Activated naive CD4-positive, alpha-beta T cell treated with anti-CD3 and anti-CD28 coated beads, Interleukin-2, amount 50 U/mL, for 24 hours (primary cell): ENCODE measurements around the gene ZSCAN5B.
A peak's percentile ranks its signal among the peaks of the same experiment; 100 is the strongest.
"Not testable (repeated sequence)": the region's sequence is repeated elsewhere in the genome, so short reads cannot be mapped to it uniquely, and the experiment has no call there.

ENCODE experiments used
- H3K27ac Mint-ChIP-seq: one replicate; pipeline ENCODE4 v1.8.0; 2021; ENCODE audit warnings: mild to moderate bottlenecking, mixed read lengths
- H3K27me3 Mint-ChIP-seq: one replicate; pipeline ENCODE4 v1.8.0; 2021; ENCODE audit warnings: mixed read lengths
- H3K36me3 Mint-ChIP-seq: one replicate; pipeline ENCODE4 v1.8.0; 2021; ENCODE audit warnings: mixed read lengths
- H3K4me1 Mint-ChIP-seq: one replicate; pipeline ENCODE4 v1.8.0; 2021; ENCODE audit warnings: mixed read lengths
- H3K4me3 Mint-ChIP-seq: one replicate; pipeline ENCODE4 v1.8.0; 2021; ENCODE audit warnings: mild to moderate bottlenecking, mixed read lengths
- H3K9me3 Mint-ChIP-seq: one replicate; pipeline ENCODE4 v1.8.0; 2021; ENCODE audit warnings: mixed read lengths

Gene ZSCAN5B

GRCh38 chr19:56158170-56158757 is 39.3 kb downstream of the ZSCAN5B start:
- Mint-ChIP-seq H3K4me1 (peaks cover 14% of the 10 kb centered on the region), H3K9me3 (no peaks in the 10 kb centered on the region), H3K27ac (no peak overlapping the region), H3K27me3 (no peaks in the 10 kb centered on the region), H3K4me3 (no peak overlapping the region), H3K36me3 (peaks cover 9% of the 10 kb centered on the region)

DNA sequence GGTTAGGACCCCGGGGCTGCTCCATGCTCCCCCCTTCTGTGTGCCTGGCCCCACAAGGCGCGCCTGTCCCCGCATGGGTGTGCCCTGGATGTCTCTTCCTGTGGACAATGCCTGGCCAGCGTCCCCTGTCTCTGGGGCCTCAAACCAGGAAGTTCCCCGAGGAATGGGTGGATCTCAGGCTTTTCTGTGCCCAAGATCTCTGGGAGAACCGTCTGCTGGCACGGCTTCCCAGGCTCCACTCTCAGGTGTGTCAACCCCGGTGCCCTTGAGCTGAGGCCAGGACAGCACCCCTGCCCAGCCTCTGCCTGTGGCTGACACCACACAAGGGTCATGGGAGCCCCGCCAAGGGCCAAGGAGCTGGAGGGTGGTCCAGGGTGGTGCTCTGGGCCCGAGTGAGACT is 40.8 kb downstream of the ZSCAN5B start:
- H3K9me3 Mint-ChIP-seq, result no peaks in the 10 kb centered on the region
- H3K27me3 Mint-ChIP-seq, result no peaks in the 10 kb centered on the region
- peaks cover 18% of the 10 kb centered on the region for H3K4me1 Mint-ChIP-seq
- no peak overlapping the region for H3K4me3 Mint-ChIP-seq
- H3K36me3 Mint-ChIP-seq, result peaks cover 9% of the 10 kb centered on the region
- H3K27ac Mint-ChIP-seq, result no peak overlapping the region

- Mint-ChIP-seq H3K9me3 (no peaks in the 10 kb centered on the region), H3K4me3 (no peak overlapping the region), H3K27ac (peak overlapping the region; percentile 46), H3K36me3 (peaks cover 11% of the 10 kb centered on the region), H3K4me1 (peaks cover 22% of the 10 kb centered on the region), H3K27me3 (no peaks in the 10 kb centered on the region)
Measured at GRCh38 chr19:56155124-56155687, 42.4 kb downstream of the ZSCAN5B start.

DNA sequence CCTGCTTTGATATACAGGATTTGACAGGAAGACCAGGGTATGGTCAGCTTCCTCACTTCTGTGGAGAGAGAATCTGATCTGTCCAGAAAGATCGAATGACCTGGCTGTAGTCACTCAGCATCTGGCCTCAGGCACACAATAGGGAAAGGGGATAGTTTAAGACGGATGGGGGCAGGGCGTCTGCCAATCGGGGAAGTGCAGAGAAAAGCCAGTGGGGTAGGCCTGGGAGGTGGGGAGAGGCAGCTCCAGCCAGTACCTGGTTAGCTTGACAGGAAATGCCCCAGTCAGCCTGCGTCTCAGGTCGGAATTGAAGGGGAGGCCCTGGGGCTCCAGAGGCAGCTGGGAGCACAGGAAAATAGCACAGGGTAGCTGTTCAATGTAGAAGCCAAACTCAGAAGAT is 44.1 kb downstream of the ZSCAN5B start:
- Mint-ChIP-seq H3K27ac (no peak overlapping the region), H3K36me3 (peaks cover 6% of the 10 kb centered on the region), H3K9me3 (no peaks in the 10 kb centered on the region), H3K4me3 (no peak overlapping the region), H3K4me1 (peaks cover 26% of the 10 kb centered on the region), H3K27me3 (no peaks in the 10 kb centered on the region)

DNA sequence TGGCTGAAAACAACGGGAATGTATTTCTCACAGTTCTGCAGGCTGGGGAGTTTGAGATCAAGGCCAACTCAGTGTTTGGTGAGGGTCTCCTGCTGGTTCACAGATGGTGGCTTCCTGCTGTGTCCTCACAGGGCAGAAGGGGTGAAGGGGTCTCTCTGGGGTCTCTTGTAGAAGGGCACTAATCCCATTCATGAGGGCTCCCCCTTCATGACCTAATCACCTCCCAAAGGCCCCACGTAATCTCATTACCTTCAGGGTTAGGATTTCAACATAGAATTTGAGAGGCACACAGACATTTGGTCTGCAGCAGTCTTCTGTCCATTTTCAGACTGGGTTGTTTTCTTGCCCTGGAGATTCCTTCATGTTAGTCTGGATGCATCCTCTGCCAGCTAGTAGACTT is 44.9 kb downstream of the ZSCAN5B start:
- H3K9me3 Mint-ChIP-seq, result no peaks in the 10 kb centered on the region
- peaks cover 26% of the 10 kb centered on the region for H3K4me1 Mint-ChIP-seq
- H3K36me3 Mint-ChIP-seq, result peaks cover 6% of the 10 kb centered on the region
- no peak overlapping the region for H3K4me3 Mint-ChIP-seq
- no peaks in the 10 kb centered on the region for H3K27me3 Mint-ChIP-seq
- no peak overlapping the region for H3K27ac Mint-ChIP-seq

DNA sequence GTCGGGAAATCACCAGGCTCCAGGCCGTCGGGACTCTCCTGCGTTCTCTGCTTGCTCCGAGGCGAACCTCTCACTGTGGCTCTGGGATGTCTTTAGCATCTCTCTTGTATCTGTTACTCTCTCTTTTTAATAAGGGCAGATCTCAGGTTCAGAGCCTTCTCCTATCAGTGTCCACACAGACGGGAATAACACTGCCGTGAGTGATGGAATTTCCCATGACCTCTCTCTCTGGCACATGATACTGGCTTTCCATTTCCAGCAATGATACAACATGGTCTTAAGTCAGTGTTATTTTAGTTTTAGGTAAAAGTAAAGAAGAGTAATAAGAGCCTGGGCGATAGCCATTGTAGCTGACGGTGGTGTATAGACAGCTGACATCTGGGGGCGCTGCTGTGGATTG is 47.2 kb downstream of the ZSCAN5B start:
- Mint-ChIP-seq H3K4me1 (peaks cover 26% of the 10 kb centered on the region), H3K4me3 (no peak overlapping the region), H3K9me3 (no peaks in the 10 kb centered on the region), H3K36me3 (peaks cover 6% of the 10 kb centered on the region), H3K27ac (no peak overlapping the region), H3K27me3 (no peaks in the 10 kb centered on the region)

DNA sequence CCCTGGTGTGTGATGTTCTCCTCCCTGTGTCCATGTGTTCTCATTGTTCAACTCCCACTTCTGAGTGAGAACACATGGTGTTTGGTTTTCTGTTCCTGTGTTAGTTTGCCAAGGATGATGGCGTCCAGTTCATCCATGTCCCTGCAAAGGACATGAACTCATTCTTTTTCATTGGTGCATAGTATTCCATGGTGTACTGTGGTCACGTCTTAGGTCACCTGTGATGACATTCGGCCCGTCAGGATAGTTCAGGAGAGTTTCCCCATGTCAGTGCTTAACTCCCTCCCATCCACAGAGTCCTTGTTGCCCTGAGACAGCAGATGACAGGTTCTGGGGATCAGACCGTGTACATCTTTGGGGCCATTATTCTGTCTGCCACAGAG is 47.9 kb downstream of the ZSCAN5B start:
- no peak overlapping the region for H3K27ac Mint-ChIP-seq
- peaks cover 26% of the 10 kb centered on the region for H3K4me1 Mint-ChIP-seq
- H3K27me3 Mint-ChIP-seq, result no peaks in the 10 kb centered on the region
- no peak overlapping the region for H3K4me3 Mint-ChIP-seq
- H3K9me3 Mint-ChIP-seq, result no peaks in the 10 kb centered on the region
- peaks cover 6% of the 10 kb centered on the region for H3K36me3 Mint-ChIP-seq

DNA sequence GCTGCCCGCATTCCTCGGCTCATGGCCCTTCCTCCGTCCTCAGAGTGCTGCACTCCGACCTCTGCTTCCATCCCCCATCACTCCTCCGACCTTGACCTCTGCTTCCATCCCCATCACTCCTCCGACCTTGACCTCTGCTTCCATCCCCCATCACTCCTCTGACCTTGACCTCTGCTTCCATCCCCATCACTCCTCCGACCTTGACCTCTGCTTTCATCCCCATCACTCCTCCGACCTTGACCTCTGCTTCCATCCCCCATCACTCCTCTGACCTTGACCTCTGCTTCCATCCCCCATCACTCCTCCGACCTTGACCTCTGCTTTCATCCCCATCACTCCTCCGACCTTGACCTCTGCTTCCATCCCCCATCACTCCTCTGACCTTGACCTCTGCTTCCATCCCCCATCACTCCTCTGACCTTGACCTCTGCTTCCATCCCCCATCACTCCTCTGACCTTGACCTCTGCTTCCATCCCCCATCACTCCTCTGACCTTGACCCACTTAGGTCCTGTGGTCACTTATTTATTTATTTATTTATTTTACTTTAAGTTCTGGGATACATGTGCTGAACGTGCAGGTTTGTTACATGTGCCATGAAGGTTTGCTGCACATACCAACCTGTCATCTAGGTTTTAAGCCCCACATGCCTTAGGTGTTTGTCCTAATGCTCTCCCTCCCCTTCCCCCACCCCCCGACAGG is 48.5 kb downstream of the ZSCAN5B start:
- H3K9me3 Mint-ChIP-seq, H3K36me3 Mint-ChIP-seq, H3K27ac Mint-ChIP-seq, H3K4me3 Mint-ChIP-seq, H3K27me3 Mint-ChIP-seq: not testable (repeated sequence)
- H3K4me1 Mint-ChIP-seq, result peaks cover 30% of the 10 kb centered on the region

DNA sequence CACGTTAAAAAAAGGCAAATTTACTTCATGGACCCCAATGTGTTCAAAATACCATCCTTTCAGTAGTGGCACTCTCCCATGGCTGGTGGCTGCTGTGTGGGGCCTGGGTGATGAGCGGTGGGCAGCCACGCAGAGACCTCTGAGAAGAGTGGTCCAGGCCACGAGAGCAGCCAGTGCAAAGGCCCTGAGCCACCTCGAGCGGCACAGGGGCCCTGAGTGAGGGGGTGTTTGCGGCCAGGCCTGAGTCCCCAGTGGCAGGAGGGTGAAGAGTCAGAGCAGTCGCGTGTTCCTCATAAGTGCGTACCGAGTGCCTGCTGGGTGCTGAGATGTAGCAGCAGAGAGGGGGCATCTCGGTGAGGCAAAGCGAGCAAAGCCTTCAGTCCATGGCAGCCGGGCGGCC is 49.5 kb downstream of the ZSCAN5B start:
- H3K9me3 Mint-ChIP-seq, result no peaks in the 10 kb centered on the region
- H3K4me1 Mint-ChIP-seq, result peaks cover 29% of the 10 kb centered on the region
- H3K36me3 Mint-ChIP-seq, result peaks cover 6% of the 10 kb centered on the region
- H3K27ac Mint-ChIP-seq, result peak overlapping the region; percentile 12
- H3K27me3 Mint-ChIP-seq, result no peaks in the 10 kb centered on the region
- H3K4me3 Mint-ChIP-seq, result no peak overlapping the region

- H3K36me3 Mint-ChIP-seq, result peaks cover 6% of the 10 kb centered on the region
- no peaks in the 10 kb centered on the region for H3K27me3 Mint-ChIP-seq
- no peaks in the 10 kb centered on the region for H3K9me3 Mint-ChIP-seq
- H3K27ac Mint-ChIP-seq, result no peak overlapping the region
- H3K4me3 Mint-ChIP-seq, result no peak overlapping the region
- peaks cover 27% of the 10 kb centered on the region for H3K4me1 Mint-ChIP-seq
Measured at GRCh38 chr19:56147307-56147706, 50.3 kb downstream of the ZSCAN5B start.

DNA sequence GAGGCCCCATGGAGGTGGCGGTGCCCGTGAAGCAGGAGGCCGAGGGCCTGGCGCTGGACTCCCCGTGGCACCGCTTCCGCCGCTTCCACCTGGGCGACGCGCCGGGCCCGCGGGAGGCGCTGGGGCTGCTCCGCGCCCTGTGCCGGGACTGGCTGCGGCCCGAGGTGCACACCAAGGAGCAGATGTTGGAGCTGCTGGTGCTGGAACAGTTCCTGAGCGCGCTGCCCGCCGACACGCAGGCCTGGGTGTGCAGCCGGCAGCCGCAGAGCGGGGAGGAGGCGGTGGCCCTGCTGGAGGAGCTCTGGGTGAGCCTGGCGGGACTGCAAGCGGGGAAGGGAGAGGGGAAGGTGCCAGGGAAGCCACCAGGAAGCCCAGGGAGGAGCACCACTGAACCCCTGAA is 50.7 kb downstream of the ZSCAN5B start:
- Mint-ChIP-seq H3K4me1 (peaks cover 30% of the 10 kb centered on the region), H3K4me3 (no peak overlapping the region), H3K27ac (no peak overlapping the region), H3K36me3 (peaks cover 6% of the 10 kb centered on the region), H3K27me3 (no peaks in the 10 kb centered on the region), H3K9me3 (no peaks in the 10 kb centered on the region)

DNA sequence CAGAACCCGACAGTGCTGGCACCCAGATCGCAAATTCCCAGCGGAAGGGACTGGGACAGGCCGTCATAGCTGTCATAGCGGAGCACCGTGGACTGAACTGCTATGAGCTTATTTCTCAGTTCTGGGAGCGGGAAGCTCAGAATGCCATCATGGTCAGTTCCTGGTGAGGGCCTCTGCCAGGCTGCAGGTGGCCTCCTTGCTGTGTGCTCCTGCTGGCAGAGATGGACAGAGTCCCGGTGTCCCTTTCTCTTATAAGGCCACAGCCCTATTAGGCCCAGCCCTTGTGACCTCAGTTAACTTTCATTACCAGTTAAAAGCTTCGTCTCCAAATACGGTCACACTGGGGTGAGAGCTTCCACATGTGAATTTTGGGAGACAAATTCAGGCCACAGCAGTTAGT is 51.9 kb downstream of the ZSCAN5B start:
- no peak overlapping the region for H3K4me3 Mint-ChIP-seq
- peaks cover 32% of the 10 kb centered on the region for H3K4me1 Mint-ChIP-seq
- H3K9me3 Mint-ChIP-seq, result no peaks in the 10 kb centered on the region
- no peaks in the 10 kb centered on the region for H3K27me3 Mint-ChIP-seq
- H3K36me3 Mint-ChIP-seq, result peaks cover 6% of the 10 kb centered on the region
- H3K27ac Mint-ChIP-seq, result no peak overlapping the region

- Mint-ChIP-seq H3K4me3 (no peak overlapping the region), H3K27ac (no peak overlapping the region), H3K9me3 (no peaks in the 10 kb centered on the region), H3K36me3 (peaks cover 3% of the 10 kb centered on the region), H3K27me3 (no peaks in the 10 kb centered on the region), H3K4me1 (peaks cover 36% of the 10 kb centered on the region)
Measured at GRCh38 chr19:56144831-56145230, 52.8 kb downstream of the ZSCAN5B start.

GRCh38 chr19:56144376-56144775 is 53.2 kb downstream of the ZSCAN5B start:
- H3K9me3 Mint-ChIP-seq, result no peaks in the 10 kb centered on the region
- H3K27me3 Mint-ChIP-seq, result no peaks in the 10 kb centered on the region
- peaks cover 35% of the 10 kb centered on the region for H3K4me1 Mint-ChIP-seq
- H3K36me3 Mint-ChIP-seq, result no peaks in the 10 kb centered on the region
- H3K4me3 Mint-ChIP-seq, result no peak overlapping the region
- H3K27ac Mint-ChIP-seq, result no peak overlapping the region

DNA sequence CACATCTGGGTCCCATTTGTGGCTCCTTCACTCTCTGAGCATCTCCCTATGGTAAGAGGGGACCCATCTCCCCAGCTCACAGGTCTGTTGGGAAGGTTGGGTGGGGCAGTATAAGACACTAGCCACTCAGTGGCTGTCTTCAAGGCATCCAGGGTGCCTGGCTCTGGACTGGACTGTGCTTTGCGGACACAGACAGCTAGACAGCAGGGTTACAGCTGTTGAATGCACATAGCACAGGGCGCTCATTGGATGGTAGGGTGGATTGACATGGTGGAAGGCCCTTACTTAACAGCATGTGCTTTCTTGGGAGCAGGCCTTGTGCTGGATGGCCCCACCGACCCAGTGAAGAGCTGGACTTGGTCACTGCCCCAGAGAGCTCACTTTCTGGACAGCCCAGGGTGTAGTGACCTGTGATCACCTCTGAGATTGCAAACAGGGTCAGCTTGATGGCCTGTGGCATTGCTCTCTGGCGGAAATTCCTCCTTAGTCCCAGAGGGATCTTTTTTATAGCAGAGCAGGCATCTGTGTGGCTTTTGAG is 54.6 kb downstream of the ZSCAN5B start:
- no peaks in the 10 kb centered on the region for H3K36me3 Mint-ChIP-seq
- no peaks in the 10 kb centered on the region for H3K9me3 Mint-ChIP-seq
- H3K27me3 Mint-ChIP-seq, result no peaks in the 10 kb centered on the region
- H3K4me3 Mint-ChIP-seq, result peak overlapping the region; percentile 84
- H3K4me1 Mint-ChIP-seq, result peaks cover 35% of the 10 kb centered on the region
- no peak overlapping the region for H3K27ac Mint-ChIP-seq

GRCh38 chr19:56142087-56142787 is 55.3 kb downstream of the ZSCAN5B start:
- peaks cover 35% of the 10 kb centered on the region for H3K4me1 Mint-ChIP-seq
- no peaks in the 10 kb centered on the region for H3K9me3 Mint-ChIP-seq
- no peaks in the 10 kb centered on the region for H3K36me3 Mint-ChIP-seq
- H3K4me3 Mint-ChIP-seq, result peak overlapping the region; percentile 84
- peak overlapping the region; percentile 82 for H3K27ac Mint-ChIP-seq
- no peaks in the 10 kb centered on the region for H3K27me3 Mint-ChIP-seq
